ENCODE results near the gene HLA-DMB. TPM values are rescaled to one million over a fixed set of nuclear protein-coding genes. Genes with fewer than 3 reads are reported as not detected.

HLA-DMB gene
- total RNA-seq, 1 experiment from 2014 or later: 1.1 TPM

GRCh38 chr6:32972353-32973143 is 31.7 kb upstream of the HLA-DMB start:
- Mint-ChIP-seq H3K4me3 (peak overlapping the region; percentile 98), H3K36me3 (peaks cover 75% of the 10 kb centered on the region), H3K9me3 (no peaks in the 10 kb centered on the region), H3K4me1 (peaks cover 33% of the 10 kb centered on the region), H3K27ac (peak overlapping the region; percentile 100), H3K27me3 (ENCODE audit: low read depth) (peaks cover 4% of the 10 kb centered on the region; the same call in 1 of the 2 replicates)
- DNase-seq (ENCODE audit: low spot score) (peak; percentile 28), ATAC-seq (no peak; the same call in 1 of the 2 replicates)
- POLR2A ChIA-PET: interaction anchor here (0.6 to 7.0 kb wide), 37 partner anchors 9 to 1264 kb away, joined by 3 to 146 read pairs (median 5); partner anchors contain the start of genes B3GALT4, CUTA, HLA-DMA and HLA-DMB
- CTCF ChIA-PET: interaction anchor here (0.7 to 11.8 kb wide), 17 partner anchors 8 to 305 kb away, joined by 3 to 205 read pairs (median 4); partner anchors contain the start of genes B3GALT4, HLA-DMA, PSMB9 and TAP1
- TF ChIP-seq IRF1 (CRISPR knock-in tag; IDR thresholded peaks at IDR 0.05) (peak; percentile 7; the same call in 1 of the 2 replicates), USF1 (CRISPR knock-in tag; IDR thresholded peaks at IDR 0.05) (no peak), MYBL2 (CRISPR knock-in tag; IDR thresholded peaks at IDR 0.05) (peak; percentile 17; the same call in 1 of the 2 replicates), NFATC4 (CRISPR knock-in tag; IDR thresholded peaks at IDR 0.05) (no peak), CDX4 (CRISPR knock-in tag; IDR thresholded peaks at IDR 0.05; ENCODE audit: borderline replicate concordance) (no peak), ZNF138 (CRISPR knock-in tag; conservative IDR thresholded peaks at IDR 0.05) (no peak), SOX15 (CRISPR knock-in tag; IDR thresholded peaks at IDR 0.05) (no peak), FOXK1 (CRISPR knock-in tag; IDR thresholded peaks at IDR 0.05) (peak; percentile 52; the same call in 1 of the 2 replicates), SMAD3 (CRISPR knock-in tag; IDR thresholded peaks at IDR 0.05; ENCODE audit: borderline replicate concordance) (peak; percentile 18; the same call in 1 of the 2 replicates), TP53 (CRISPR knock-in tag; IDR thresholded peaks at IDR 0.05) (peak; percentile 57; the same call in 1 of the 2 replicates), E2F1 (CRISPR knock-in tag; IDR thresholded peaks at IDR 0.05) (peak; percentile 52; the same call in 1 of the 2 replicates), ZNF281 (CRISPR knock-in tag; IDR thresholded peaks at IDR 0.05) (no peak), GRHL2 (CRISPR knock-in tag; IDR thresholded peaks at IDR 0.05; ENCODE audit: insufficient replicate concordance, severe bottlenecking) (no peak), PREB (CRISPR knock-in tag; IDR thresholded peaks at IDR 0.05; ENCODE audit: borderline replicate concordance) (no peak), AR (CRISPR knock-in tag; IDR thresholded peaks at IDR 0.05) (no peak), NR3C1 (CRISPR knock-in tag; conservative IDR thresholded peaks at IDR 0.05; ENCODE audit: low read depth) (no peak)
- TF ChIP-seq, protein P1, sequence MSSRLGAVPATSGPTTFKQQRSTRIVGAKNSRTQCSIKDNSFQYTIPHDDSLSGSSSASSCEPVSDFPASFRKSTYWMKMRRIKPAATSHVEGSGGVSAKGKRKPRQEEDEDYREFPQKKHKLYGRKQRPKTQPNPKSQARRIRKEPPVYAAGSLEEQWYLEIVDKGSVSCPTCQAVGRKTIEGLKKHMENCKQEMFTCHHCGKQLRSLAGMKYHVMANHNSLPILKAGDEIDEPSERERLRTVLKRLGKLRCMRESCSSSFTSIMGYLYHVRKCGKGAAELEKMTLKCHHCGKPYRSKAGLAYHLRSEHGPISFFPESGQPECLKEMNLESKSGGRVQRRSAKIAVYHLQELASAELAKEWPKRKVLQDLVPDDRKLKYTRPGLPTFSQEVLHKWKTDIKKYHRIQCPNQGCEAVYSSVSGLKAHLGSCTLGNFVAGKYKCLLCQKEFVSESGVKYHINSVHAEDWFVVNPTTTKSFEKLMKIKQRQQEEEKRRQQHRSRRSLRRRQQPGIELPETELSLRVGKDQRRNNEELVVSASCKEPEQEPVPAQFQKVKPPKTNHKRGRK (CRISPR knock-in tag; IDR thresholded peaks at IDR 0.05; ENCODE audit: borderline replicate concordance): no peak
- TF ChIP-seq, protein P2, sequence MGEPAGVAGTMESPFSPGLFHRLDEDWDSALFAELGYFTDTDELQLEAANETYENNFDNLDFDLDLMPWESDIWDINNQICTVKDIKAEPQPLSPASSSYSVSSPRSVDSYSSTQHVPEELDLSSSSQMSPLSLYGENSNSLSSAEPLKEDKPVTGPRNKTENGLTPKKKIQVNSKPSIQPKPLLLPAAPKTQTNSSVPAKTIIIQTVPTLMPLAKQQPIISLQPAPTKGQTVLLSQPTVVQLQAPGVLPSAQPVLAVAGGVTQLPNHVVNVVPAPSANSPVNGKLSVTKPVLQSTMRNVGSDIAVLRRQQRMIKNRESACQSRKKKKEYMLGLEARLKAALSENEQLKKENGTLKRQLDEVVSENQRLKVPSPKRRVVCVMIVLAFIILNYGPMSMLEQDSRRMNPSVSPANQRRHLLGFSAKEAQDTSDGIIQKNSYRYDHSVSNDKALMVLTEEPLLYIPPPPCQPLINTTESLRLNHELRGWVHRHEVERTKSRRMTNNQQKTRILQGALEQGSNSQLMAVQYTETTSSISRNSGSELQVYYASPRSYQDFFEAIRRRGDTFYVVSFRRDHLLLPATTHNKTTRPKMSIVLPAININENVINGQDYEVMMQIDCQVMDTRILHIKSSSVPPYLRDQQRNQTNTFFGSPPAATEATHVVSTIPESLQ (CRISPR knock-in tag; IDR thresholded peaks at IDR 0.05): no peak

Measured in WTC11 (cell line).